Pulmonary artery endothelial cell (primary cell): Measurements from ENCODE around the gene COL1A1. TPM values are rescaled to one million over a fixed set of nuclear protein-coding genes. Genes with fewer than 3 reads are reported as not detected.

Experiments used
- DNase-seq: peaks from one replicate; pipeline ENCODE4 v3.0.0-alpha.2; 2011; ENCODE audit warnings: low read depth, low spot score
- total RNA-seq: library from RNA; depleted of rRNA; stranded (reverse); fragments of >200 nt; gene quantifications from 2 replicates; pipeline ENCODE4 v1.2.3, GENCODE V29; 2014

Gene COL1A1
- total RNA-seq, 1 donor from 2014 or later: 0.26 TPM

- DNase-seq: no peak
These were observed 43.5 kb downstream of the COL1A1 start for GRCh38 chr17:50157891-50158290.

GRCh38 chr17:50155115-50155819 lies 46.2 kb downstream of the COL1A1 start:
- DNase-seq: no peak

GRCh38 chr17:50154604-50155003 lies 46.8 kb downstream of the COL1A1 start:
- DNase-seq: no peak

- DNase-seq: no peak
These were observed 47.5 kb downstream of the COL1A1 start for GRCh38 chr17:50153650-50154575.

GRCh38 chr17:50152736-50153135 lies 48.7 kb downstream of the COL1A1 start:
- no peak for DNase-seq

- peak; percentile 72 for DNase-seq
These were observed 49.4 kb downstream of the COL1A1 start for GRCh38 chr17:50151937-50152547.

GRCh38 chr17:50151041-50151936 lies 50.1 kb downstream of the COL1A1 start:
- peak; percentile 63 for DNase-seq

GRCh38 chr17:50150354-50151040 lies 50.9 kb downstream of the COL1A1 start, which contains the start of gene PPP1R9B:
Gene PPP1R9B (minus strand): TSS chr17:50150677. CDS start chr17:50150513, 164 bp downstream.
- no peak for DNase-seq

GRCh38 chr17:50149417-50150353 lies 51.7 kb downstream of the COL1A1 start:
- no peak for DNase-seq

GRCh38 chr17:50149091-50149416 lies 52.4 kb downstream of the COL1A1 start:
- no peak for DNase-seq

- DNase-seq: no peak
These were observed 53.0 kb downstream of the COL1A1 start for GRCh38 chr17:50148226-50149090.

GRCh38 chr17:50147841-50148225 lies 53.6 kb downstream of the COL1A1 start:
- DNase-seq: no peak

GRCh38 chr17:50146927-50147665 lies 54.3 kb downstream of the COL1A1 start:
- no peak for DNase-seq

- DNase-seq: no peak
These were observed 55.1 kb downstream of the COL1A1 start for GRCh38 chr17:50146230-50146926.

GRCh38 chr17:50145532-50146229 lies 55.8 kb downstream of the COL1A1 start:
- no peak for DNase-seq

GRCh38 chr17:50144845-50145531 lies 56.4 kb downstream of the COL1A1 start:
- DNase-seq: no peak
